Endodermal cell (in vitro differentiated cells): ENCODE measurements around the gene BMPR2. TPM values are rescaled to one million over a fixed set of nuclear protein-coding genes. Genes with fewer than 3 reads are reported as not detected.
A peak's percentile ranks its signal among the peaks of the same experiment; 100 is the strongest.

Experiments
- DNase-seq: peaks from one replicate; pipeline ENCODE4 v3.0.0-alpha.2; 2017
- H3K27ac ChIP-seq: 2 replicates; pipeline ENCODE4 v1.5.1; 2013; ENCODE audit warnings: mild to moderate bottlenecking, low read depth, low read length, moderate library complexity
- H3K27me3 ChIP-seq: 2 replicates; pipeline ENCODE4 v1.6.1; 2013; ENCODE audit warnings: mild to moderate bottlenecking, low read length, moderate library complexity; ENCODE audit not compliant: insufficient read depth, control insufficient read depth, poor library complexity, severe bottlenecking
- H3K36me3 ChIP-seq: 2 replicates; pipeline ENCODE4 v1.7.0; 2013; ENCODE audit warnings: mild to moderate bottlenecking, low read length, moderate library complexity; ENCODE audit not compliant: control insufficient read depth, insufficient read depth
- H3K4me1 ChIP-seq: one replicate; pipeline ENCODE4 v1.7.0; 2013; ENCODE audit warnings: low read length; ENCODE audit not compliant: control insufficient read depth, insufficient read depth
- H3K4me3 ChIP-seq: 2 replicates; pipeline ENCODE4 v1.5.1; 2013; ENCODE audit warnings: mild to moderate bottlenecking, low read length, moderate library complexity
- H3K9ac ChIP-seq: 2 replicates; pipeline ENCODE4 v1.6.1; 2013; ENCODE audit warnings: mild to moderate bottlenecking, low read length, moderate library complexity; ENCODE audit not compliant: poor library complexity, severe bottlenecking; ENCODE audit errors: extremely low read depth
- H3K9me3 ChIP-seq: 2 replicates; pipeline ENCODE4 v1.6.1; 2013; ENCODE audit warnings: mild to moderate bottlenecking, low read length, moderate library complexity; ENCODE audit not compliant: control insufficient read depth
- H3K27ac Mint-ChIP-seq: 2 replicates; pipeline ENCODE4 v1.8.0; 2020; ENCODE audit warnings: mixed read lengths
- H3K27me3 Mint-ChIP-seq: 2 replicates; pipeline ENCODE4 v1.8.0; 2021; ENCODE audit warnings: mild to moderate bottlenecking, mixed read lengths; ENCODE audit not compliant: insufficient read depth
- H3K36me3 Mint-ChIP-seq: 2 replicates; pipeline ENCODE4 v1.8.0; 2020; ENCODE audit warnings: low read depth, mixed read lengths
- H3K4me1 Mint-ChIP-seq: 2 replicates; pipeline ENCODE4 v1.8.0; 2020; ENCODE audit warnings: mixed read lengths
- H3K4me3 Mint-ChIP-seq: 2 replicates; pipeline ENCODE4 v1.8.0; 2020; ENCODE audit warnings: mild to moderate bottlenecking, moderate library complexity, mixed read lengths
- H3K9me3 Mint-ChIP-seq: 2 replicates; pipeline ENCODE4 v1.8.0; 2020; ENCODE audit warnings: mild to moderate bottlenecking, mixed read lengths
- WGBS, 2 experiments: methylation state at CpG; one replicate each; pipeline versions ENCODE4 v1.1.5 to v1.1.7; 2013; ENCODE audit warnings: missing lambda C conversion rate in 2 of 2, mixed read lengths in 1 of 2; ENCODE audit not compliant: insufficient coverage in 1 of 2, insufficient read length in 1 of 2; 5-methylcytosine and 5-hydroxymethylcytosine counted together
- total RNA-seq, 2 donors: library from RNA; stranded (reverse); fragmentation: NEBNext Ultra II Directional in 1 of 2; extraction: Animal tissue kit (Norgen Biotek cat#: 25700) in 1 of 2; gene quantifications; 2 replicates in 1 of 2; 3 replicates in 1 of 2; pipeline ENCODE4 v1.2.1, GENCODE V29; 2021
- TF ChIP-seq, protein P1 (sequence below): fragments of 200-600 bp; sonication (generic); conservative IDR thresholded peaks from 2 replicates; pipeline ENCODE4 v1.5.0; 2021; ENCODE audit warnings: antibody characterized with exemption, mild to moderate bottlenecking

BMPR2 gene
- total RNA-seq, 2 donors from 2014 or later: 42.2 to 56.3 TPM

GRCh38 chr2:202411097-202411496 lies 35.0 kb downstream of the BMPR2 start:
- Mint-ChIP-seq H3K4me1 (peaks cover 13% of the 10 kb centered on the region), H3K27me3 (no peaks in the 10 kb centered on the region), H3K9me3 (peaks cover 3% of the 10 kb centered on the region), H3K27ac (no peak overlapping the region), H3K4me3 (no peak overlapping the region), H3K36me3 (peaks cover 50% of the 10 kb centered on the region)
- H3K9me3 ChIP-seq: peaks cover 8% of the 10 kb centered on the region
- WGBS, 2 experiments: 100% methylated on average over 1 of the region's 1 CpG; no CpG with 5 or more reads in 1 of the 2 experiments
- H3K27ac ChIP-seq: no peak overlapping the region
- no peak for DNase-seq
- TF ChIP-seq, protein P1, sequence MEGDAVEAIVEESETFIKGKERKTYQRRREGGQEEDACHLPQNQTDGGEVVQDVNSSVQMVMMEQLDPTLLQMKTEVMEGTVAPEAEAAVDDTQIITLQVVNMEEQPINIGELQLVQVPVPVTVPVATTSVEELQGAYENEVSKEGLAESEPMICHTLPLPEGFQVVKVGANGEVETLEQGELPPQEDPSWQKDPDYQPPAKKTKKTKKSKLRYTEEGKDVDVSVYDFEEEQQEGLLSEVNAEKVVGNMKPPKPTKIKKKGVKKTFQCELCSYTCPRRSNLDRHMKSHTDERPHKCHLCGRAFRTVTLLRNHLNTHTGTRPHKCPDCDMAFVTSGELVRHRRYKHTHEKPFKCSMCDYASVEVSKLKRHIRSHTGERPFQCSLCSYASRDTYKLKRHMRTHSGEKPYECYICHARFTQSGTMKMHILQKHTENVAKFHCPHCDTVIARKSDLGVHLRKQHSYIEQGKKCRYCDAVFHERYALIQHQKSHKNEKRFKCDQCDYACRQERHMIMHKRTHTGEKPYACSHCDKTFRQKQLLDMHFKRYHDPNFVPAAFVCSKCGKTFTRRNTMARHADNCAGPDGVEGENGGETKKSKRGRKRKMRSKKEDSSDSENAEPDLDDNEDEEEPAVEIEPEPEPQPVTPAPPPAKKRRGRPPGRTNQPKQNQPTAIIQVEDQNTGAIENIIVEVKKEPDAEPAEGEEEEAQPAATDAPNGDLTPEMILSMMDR: no peak
- peaks cover 68% of the 10 kb centered on the region for H3K36me3 ChIP-seq
- no peak overlapping the region for H3K4me3 ChIP-seq
- H3K9ac ChIP-seq: no peak overlapping the region
- no peaks in the 10 kb centered on the region for H3K4me1 ChIP-seq
- H3K27me3 ChIP-seq: no peaks in the 10 kb centered on the region

- no peaks in the 10 kb centered on the region for H3K27me3 Mint-ChIP-seq
- peak overlapping the region; percentile 10 for H3K4me3 Mint-ChIP-seq
- peaks cover 10% of the 10 kb centered on the region for H3K9me3 Mint-ChIP-seq
- peak overlapping the region; percentile 89 for H3K27ac Mint-ChIP-seq
- Histone ChIP-seq H3K27me3 (no peaks in the 10 kb centered on the region), H3K4me3 (peak overlapping the region; percentile 41), H3K9me3 (peaks cover 4% of the 10 kb centered on the region), H3K36me3 (peaks cover 40% of the 10 kb centered on the region), H3K4me1 (peaks cover 3% of the 10 kb centered on the region), H3K9ac (peak overlapping the region; percentile 56), H3K27ac (peak overlapping the region; percentile 26)
- H3K36me3 Mint-ChIP-seq: peaks cover 33% of the 10 kb centered on the region
- WGBS, 2 experiments: 60 to 100% methylated on average over 1 of the region's 1 CpG
- TF ChIP-seq, protein P1: no peak
- H3K4me1 Mint-ChIP-seq: peaks cover 23% of the 10 kb centered on the region
- no peak for DNase-seq
These were observed 41.9 kb downstream of the BMPR2 start for GRCh38 chr2:202418027-202418426.

GRCh38 chr2:202418511-202418910 lies 42.4 kb downstream of the BMPR2 start:
- peaks cover 41% of the 10 kb centered on the region for H3K36me3 ChIP-seq
- H3K27ac Mint-ChIP-seq: peak overlapping the region; percentile 89
- peak; percentile 58 for DNase-seq
- H3K27ac ChIP-seq: peak overlapping the region; percentile 26
- peaks cover 23% of the 10 kb centered on the region for H3K4me1 Mint-ChIP-seq
- TF ChIP-seq, protein P1: no peak
- H3K27me3 ChIP-seq: no peaks in the 10 kb centered on the region
- peak overlapping the region; percentile 10 for H3K4me3 Mint-ChIP-seq
- peaks cover 3% of the 10 kb centered on the region for H3K4me1 ChIP-seq
- H3K9me3 Mint-ChIP-seq: peaks cover 10% of the 10 kb centered on the region
- peak overlapping the region; percentile 68 for H3K9ac ChIP-seq
- peaks cover 31% of the 10 kb centered on the region for H3K36me3 Mint-ChIP-seq
- H3K4me3 ChIP-seq: peak overlapping the region; percentile 41
- peaks cover 4% of the 10 kb centered on the region for H3K9me3 ChIP-seq
- no peaks in the 10 kb centered on the region for H3K27me3 Mint-ChIP-seq
